Glutamatergic neuron (in vitro differentiated cells): Measurements from ENCODE around the gene SLC30A1. TPM values are rescaled to one million over a fixed set of nuclear protein-coding genes. Genes with fewer than 3 reads are reported as not detected.

Experiments used
- DNase-seq: peaks from one replicate; pipeline ENCODE4 v3.0.0; 2022
- H3K27ac Mint-ChIP-seq: one replicate; pipeline ENCODE4 v1.8.0; 2020; ENCODE audit warnings: mild to moderate bottlenecking, mixed read lengths, inconsistent platforms; ENCODE audit not compliant: unreplicated experiment
- H3K27me3 Mint-ChIP-seq: one replicate; pipeline ENCODE4 v1.8.0; 2020; ENCODE audit warnings: mild to moderate bottlenecking, moderate library complexity, mixed read lengths, inconsistent platforms; ENCODE audit not compliant: unreplicated experiment
- H3K36me3 Mint-ChIP-seq: one replicate; pipeline ENCODE4 v1.8.0; 2020; ENCODE audit warnings: mild to moderate bottlenecking, mixed read lengths, inconsistent platforms; ENCODE audit not compliant: unreplicated experiment
- H3K4me1 Mint-ChIP-seq: one replicate; pipeline ENCODE4 v1.8.0; 2020; ENCODE audit warnings: mild to moderate bottlenecking, low read depth, mixed read lengths, inconsistent platforms; ENCODE audit not compliant: unreplicated experiment
- H3K4me3 Mint-ChIP-seq: one replicate; pipeline ENCODE4 v1.8.0; 2020; ENCODE audit warnings: mild to moderate bottlenecking, mixed read lengths, inconsistent platforms; ENCODE audit not compliant: unreplicated experiment
- H3K9me3 Mint-ChIP-seq: one replicate; pipeline ENCODE4 v1.8.0; 2020; ENCODE audit warnings: mild to moderate bottlenecking, moderate library complexity, mixed read lengths, inconsistent platforms; ENCODE audit not compliant: unreplicated experiment
- total RNA-seq: library from RNA; stranded (reverse); fragmentation: NEBNext Ultra II Directional; extraction: Animal tissue kit (Norgen Biotek cat#: 25700); gene quantifications from one replicate; pipeline ENCODE4 v1.2.1, GENCODE V29; 2021; ENCODE audit not compliant: unreplicated experiment
- TF ChIP-seq, protein P1 (sequence below): fragments of 200-600 bp; sonication (generic); IDR thresholded peaks from one replicate; pipeline ENCODE4 v1.5.0; 2021; ENCODE audit not compliant: partially characterized antibody, unreplicated experiment

Gene SLC30A1
- total RNA-seq, 1 donor from 2014 or later = 3.1 TPM

DNA sequence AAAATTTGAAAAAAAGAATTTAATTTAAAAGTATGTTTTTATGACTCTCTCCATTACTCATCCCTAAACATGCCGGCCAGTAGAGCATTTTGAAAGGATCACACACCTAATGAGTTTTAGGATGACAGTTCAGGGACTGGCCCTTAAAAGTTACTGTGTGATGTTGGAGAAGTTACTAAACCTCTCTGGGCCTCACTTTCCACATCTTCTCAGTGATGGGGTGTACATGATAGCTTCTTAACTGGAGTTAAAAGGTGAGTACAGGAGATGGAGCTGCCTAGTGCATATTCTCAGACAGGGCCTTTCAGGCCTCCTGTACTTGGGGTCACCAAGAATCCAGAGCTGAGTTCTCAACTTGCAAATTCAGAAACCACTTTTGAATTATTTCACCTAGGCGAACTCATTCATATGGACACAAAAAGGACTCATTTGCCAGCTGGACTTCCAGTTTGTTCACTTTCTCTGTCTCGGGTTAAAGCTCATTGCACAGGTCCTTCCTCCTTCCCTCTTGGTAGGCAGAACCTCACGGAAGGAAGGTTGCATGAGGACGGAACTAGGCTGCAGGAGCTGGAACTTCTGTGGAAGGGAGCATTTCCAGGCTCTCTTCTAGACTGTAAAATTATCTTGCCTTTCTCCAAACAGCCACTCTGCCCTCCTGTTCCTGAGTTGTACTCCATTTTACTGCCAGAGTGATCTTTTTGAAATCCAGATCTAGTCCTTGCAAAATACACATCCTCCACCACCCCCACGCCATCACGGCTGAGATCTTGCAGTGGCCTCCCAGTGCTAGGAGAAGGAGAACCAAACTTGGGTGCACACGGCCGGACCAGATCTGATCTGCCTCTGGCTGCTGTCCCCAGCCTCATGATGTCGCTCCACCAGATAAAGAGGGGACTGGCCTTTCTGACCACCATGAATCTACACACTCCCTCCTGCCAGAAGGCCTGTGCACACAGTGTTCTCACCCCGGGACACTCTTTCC is 4.3 kb upstream of the SLC30A1 start:
- Mint-ChIP-seq H3K9me3 (no peaks in the 10 kb centered on the region), H3K27me3 (peaks cover 1% of the 10 kb centered on the region), H3K4me3 (no peak overlapping the region), H3K27ac (no peak overlapping the region), H3K36me3 (no peaks in the 10 kb centered on the region), H3K4me1 (no peaks in the 10 kb centered on the region)
- DNase-seq = no peak
- TF ChIP-seq, protein P1, sequence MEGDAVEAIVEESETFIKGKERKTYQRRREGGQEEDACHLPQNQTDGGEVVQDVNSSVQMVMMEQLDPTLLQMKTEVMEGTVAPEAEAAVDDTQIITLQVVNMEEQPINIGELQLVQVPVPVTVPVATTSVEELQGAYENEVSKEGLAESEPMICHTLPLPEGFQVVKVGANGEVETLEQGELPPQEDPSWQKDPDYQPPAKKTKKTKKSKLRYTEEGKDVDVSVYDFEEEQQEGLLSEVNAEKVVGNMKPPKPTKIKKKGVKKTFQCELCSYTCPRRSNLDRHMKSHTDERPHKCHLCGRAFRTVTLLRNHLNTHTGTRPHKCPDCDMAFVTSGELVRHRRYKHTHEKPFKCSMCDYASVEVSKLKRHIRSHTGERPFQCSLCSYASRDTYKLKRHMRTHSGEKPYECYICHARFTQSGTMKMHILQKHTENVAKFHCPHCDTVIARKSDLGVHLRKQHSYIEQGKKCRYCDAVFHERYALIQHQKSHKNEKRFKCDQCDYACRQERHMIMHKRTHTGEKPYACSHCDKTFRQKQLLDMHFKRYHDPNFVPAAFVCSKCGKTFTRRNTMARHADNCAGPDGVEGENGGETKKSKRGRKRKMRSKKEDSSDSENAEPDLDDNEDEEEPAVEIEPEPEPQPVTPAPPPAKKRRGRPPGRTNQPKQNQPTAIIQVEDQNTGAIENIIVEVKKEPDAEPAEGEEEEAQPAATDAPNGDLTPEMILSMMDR = no peak

DNA sequence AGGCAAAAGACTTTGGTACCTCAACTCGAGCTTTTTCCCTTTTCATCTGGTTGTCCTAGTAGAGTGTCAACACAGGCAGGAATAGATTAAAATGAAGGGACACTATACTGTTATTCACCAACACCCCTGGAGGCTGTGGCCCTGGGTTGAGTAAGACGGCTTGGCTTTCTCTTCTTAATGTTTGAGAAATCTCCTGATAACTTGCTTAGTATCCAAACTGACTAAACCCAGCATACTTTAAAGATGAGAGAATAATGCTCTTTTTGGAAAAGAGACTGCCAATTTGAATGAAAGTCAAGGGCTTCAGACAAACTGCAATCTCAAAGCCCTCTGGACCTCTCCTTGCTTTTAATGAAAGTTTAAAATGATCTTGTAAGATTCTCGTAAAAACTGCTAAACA is 2.6 kb upstream of the SLC30A1 start:
- no peaks in the 10 kb centered on the region for H3K9me3 Mint-ChIP-seq
- no peak for DNase-seq
- H3K36me3 Mint-ChIP-seq = no peaks in the 10 kb centered on the region
- H3K4me3 Mint-ChIP-seq = no peak overlapping the region
- H3K27me3 Mint-ChIP-seq = peaks cover 4% of the 10 kb centered on the region
- TF ChIP-seq, protein P1 = no peak
- H3K4me1 Mint-ChIP-seq = peaks cover 7% of the 10 kb centered on the region
- H3K27ac Mint-ChIP-seq = no peak overlapping the region

DNA sequence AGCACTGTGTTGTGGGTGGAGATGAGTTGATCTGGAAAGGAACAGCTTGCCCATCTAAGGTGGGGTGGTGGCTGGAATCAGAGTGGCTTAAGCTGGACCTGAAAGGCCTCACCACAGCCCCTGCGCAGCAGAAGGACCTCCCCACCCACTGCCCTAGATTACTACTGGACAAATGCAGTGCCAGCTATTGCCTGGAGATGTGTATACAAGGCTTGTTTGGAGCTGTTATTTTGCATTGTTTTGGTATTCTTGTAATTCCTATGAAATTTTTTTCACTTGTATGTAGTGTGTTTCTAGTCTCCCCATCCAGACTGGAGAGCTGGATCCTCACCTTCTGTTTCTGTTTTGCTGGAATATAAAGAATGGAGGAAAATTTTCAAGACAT is 1.3 kb upstream of the SLC30A1 start:
- Mint-ChIP-seq H3K27me3 (peaks cover 4% of the 10 kb centered on the region), H3K4me1 (peaks cover 7% of the 10 kb centered on the region), H3K36me3 (no peaks in the 10 kb centered on the region), H3K27ac (no peak overlapping the region), H3K4me3 (peak overlapping the region; percentile 82), H3K9me3 (no peaks in the 10 kb centered on the region)
- TF ChIP-seq, protein P1 = no peak
- no peak for DNase-seq

DNA sequence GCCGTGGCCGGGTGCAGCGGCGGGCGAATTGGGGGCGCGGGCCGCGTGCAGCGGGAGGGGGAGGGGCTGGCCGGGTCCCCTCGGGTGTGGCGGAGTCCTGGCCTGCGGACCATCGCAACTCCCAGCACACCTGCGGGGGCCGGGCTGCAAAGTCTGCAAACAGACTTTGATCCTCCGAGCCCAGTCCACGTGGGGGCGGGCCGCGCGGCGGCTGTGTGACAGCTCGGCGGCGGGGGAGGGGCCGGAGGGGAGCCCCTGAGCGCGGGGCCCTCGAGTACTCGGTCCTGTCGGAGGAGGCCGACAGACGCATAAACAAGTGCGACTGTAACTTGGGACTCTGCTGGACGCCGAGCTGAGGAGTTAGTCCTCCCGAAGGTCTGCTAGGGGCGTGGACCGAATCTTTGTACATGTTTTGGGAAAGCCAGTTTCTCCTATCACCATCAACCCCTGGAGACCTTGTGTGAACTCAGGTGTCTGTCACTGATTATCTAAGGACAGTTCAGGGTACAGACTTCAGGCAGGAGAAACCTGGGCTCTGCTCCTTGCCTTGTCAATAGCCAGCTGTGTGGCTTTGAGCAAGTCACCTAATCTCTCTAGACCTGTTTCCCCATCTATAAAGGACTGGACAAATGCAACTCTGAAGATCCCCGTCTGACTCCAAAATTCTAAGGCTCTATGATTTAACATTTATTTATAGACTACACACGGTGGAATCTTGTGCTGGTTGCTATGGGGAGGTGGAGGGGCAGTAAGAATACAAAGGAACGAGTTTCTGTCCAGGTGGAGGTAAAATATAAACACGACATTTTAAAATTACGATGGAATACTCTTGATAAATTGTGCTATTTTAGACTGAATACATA is 710 bp upstream of the SLC30A1 start:
- Mint-ChIP-seq H3K27ac (no peak overlapping the region), H3K4me3 (peak overlapping the region; percentile 82), H3K27me3 (peaks cover 4% of the 10 kb centered on the region), H3K4me1 (peaks cover 7% of the 10 kb centered on the region), H3K9me3 (no peaks in the 10 kb centered on the region), H3K36me3 (no peaks in the 10 kb centered on the region)
- DNase-seq = no peak
- TF ChIP-seq, protein P1 = no peak
